Fibroblast of the aortic adventitia (primary cell): ENCODE measurements around the gene RNF125. TPM values are rescaled to one million over a fixed set of nuclear protein-coding genes. Genes with fewer than 3 reads are reported as not detected.

Source experiments
- DNase-seq: peaks from one replicate; pipeline ENCODE4 v3.0.0-alpha.2; 2010; ENCODE audit warnings: low read depth
- H3K4me3 ChIP-seq: 2 replicates; pipeline ENCODE4 v1.5.1; 2011; ENCODE audit warnings: low read depth, mild to moderate bottlenecking, control low read depth, low read length, moderate library complexity
- total RNA-seq: library from RNA; depleted of rRNA; stranded (reverse); fragments of >200 nt; gene quantifications from 2 replicates; pipeline ENCODE4 v1.2.3, GENCODE V29; 2012; ENCODE audit warnings: low replicate concordance
- TF ChIP-seq, protein P1 (sequence below): IDR thresholded peaks from 2 replicates; pipeline ENCODE4 v1.5.1; 2011; ENCODE audit warnings: mild to moderate bottlenecking, low read length, control low read depth, inconsistent platforms; ENCODE audit not compliant: insufficient read depth

Gene RNF125
- total RNA-seq, 1 donor: 1.6 TPM

DNA sequence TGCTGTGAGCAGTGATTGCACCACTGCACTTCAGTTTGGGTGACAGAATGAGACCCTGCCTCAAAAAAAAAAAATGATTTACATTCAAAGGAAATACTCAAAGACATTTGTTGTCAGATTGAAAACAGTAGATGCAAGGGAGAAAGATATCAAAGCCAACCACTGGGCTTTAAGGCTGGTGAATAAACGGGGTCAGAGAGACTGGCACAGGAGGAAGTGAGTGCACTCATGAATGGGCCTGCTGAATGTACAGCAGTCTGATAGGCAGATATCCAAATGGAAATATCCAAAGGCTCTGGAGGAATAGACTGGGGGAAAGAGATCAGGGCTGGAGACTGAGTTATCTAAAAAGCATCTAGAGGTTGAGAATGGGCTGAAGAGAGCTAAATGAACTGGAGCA lies 10.9 kb downstream of the RNF125 start:
- H3K4me3 ChIP-seq: no peak overlapping the region
- DNase-seq: no peak
- TF ChIP-seq, protein P1, sequence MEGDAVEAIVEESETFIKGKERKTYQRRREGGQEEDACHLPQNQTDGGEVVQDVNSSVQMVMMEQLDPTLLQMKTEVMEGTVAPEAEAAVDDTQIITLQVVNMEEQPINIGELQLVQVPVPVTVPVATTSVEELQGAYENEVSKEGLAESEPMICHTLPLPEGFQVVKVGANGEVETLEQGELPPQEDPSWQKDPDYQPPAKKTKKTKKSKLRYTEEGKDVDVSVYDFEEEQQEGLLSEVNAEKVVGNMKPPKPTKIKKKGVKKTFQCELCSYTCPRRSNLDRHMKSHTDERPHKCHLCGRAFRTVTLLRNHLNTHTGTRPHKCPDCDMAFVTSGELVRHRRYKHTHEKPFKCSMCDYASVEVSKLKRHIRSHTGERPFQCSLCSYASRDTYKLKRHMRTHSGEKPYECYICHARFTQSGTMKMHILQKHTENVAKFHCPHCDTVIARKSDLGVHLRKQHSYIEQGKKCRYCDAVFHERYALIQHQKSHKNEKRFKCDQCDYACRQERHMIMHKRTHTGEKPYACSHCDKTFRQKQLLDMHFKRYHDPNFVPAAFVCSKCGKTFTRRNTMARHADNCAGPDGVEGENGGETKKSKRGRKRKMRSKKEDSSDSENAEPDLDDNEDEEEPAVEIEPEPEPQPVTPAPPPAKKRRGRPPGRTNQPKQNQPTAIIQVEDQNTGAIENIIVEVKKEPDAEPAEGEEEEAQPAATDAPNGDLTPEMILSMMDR: no peak

DNA sequence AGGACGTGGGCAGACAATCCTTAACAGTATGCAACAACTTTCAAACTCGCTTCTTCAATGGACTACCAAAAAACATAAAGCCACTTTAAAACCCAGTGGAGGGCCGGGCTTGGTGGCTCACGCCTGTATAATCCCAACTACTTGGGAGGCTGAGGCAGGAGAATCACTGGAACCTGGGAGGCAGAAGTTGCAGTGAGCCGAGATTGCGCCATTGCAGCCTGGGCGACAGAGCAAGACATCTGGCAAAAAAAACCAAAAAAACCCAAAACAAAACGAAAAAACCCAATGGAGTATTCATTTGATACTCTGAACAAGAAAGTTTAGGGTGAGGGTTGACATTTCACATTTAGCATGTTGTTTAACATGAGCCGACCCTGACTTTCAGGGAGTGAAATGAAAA lies 14.0 kb downstream of the RNF125 start:
- H3K4me3 ChIP-seq: no peak overlapping the region
- no peak for DNase-seq
- TF ChIP-seq, protein P1: no peak

GRCh38 chr18:32036506-32037180 lies 18.0 kb downstream of the RNF125 start:
- no peak overlapping the region for H3K4me3 ChIP-seq
- no peak for DNase-seq
- TF ChIP-seq, protein P1: no peak

GRCh38 chr18:32037616-32038015 lies 19.0 kb downstream of the RNF125 start:
- H3K4me3 ChIP-seq: no peak overlapping the region
- DNase-seq: no peak
- TF ChIP-seq, protein P1: no peak

DNA sequence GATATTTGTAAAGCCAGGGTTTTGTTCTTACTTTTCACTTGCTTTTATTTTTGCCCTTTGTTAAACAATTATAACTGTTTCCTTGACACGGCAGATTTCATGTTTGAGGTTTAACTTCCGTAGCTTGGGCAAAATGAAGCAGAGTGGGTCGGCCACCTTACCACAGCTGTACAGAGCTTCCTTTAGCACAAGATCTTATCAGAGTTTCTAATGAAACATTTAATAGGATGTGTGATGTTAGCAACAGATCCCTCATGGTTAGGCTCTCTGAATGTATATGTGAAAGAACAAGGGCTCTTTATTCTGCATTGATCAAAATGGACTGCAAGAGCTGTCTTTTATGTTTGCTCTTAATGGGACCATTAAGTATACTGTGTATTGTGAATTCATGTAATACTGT lies 22.3 kb downstream of the RNF125 start:
- no peak overlapping the region for H3K4me3 ChIP-seq
- TF ChIP-seq, protein P1: no peak
- DNase-seq: no peak

DNA sequence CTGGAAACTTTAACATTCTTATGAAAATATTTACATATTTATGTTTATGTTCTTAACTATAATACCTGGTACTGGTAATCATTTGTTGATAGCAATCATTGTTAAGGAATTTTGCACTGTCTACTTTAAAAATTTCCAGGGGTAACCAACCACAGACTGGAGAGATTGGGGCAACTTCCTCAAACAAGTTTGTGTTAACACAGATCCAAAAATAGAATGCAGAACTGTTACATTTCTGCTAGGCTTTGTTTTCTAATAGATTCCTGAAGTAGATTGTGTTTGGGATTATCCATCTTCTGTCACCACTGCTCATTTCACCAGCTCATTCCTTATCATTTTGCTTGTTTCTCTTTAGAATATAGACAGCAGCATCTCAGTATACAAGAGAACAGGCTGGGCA lies 23.7 kb downstream of the RNF125 start:
- no peak overlapping the region for H3K4me3 ChIP-seq
- no peak for DNase-seq
- TF ChIP-seq, protein P1: no peak
